Gastroesophageal sphincter (tissue), 4 donors: Measurements from ENCODE around the gene STH. TPM values are rescaled to one million over a fixed set of nuclear protein-coding genes. Genes with fewer than 3 reads are reported as not detected.

ENCODE experiments used
- ATAC-seq: fragments of 150-250 bp; one replicate; pipeline ENCODE4 v1.9.1; 2016; ENCODE audit warnings: mild to moderate bottlenecking, moderate library complexity
- H3K27ac ChIP-seq, 4 donors: fragments of 200-600 bp; sonication (generic) in 3 of 4; 1 replicate in 3 of 4; 2 replicates in 1 of 4; pipeline ENCODE4 v1.5.1; 2016 to 2019
- H3K27me3 ChIP-seq: fragments of 200-600 bp; sonication (generic); one replicate; pipeline ENCODE4 v1.5.1; 2019
- H3K36me3 ChIP-seq, 2 donors: fragments of 200-600 bp; sonication (generic); one replicate each; pipeline ENCODE4 v1.5.1; 2019; ENCODE audit warnings: control low read depth in 1 of 2
- H3K4me1 ChIP-seq, 3 donors: fragments of 200-600 bp; sonication (generic); 1 replicate in 2 of 3; 2 replicates in 1 of 3; pipeline ENCODE4 v1.5.1; 2016 to 2019; ENCODE audit warnings: control low read depth in 2 of 3
- H3K4me3 ChIP-seq, 2 donors: fragments of 200-600 bp; sonication (generic); one replicate each; pipeline ENCODE4 v1.5.1; 2019; ENCODE audit warnings: mild to moderate bottlenecking in 1 of 2, moderate library complexity in 1 of 2
- H3K9me3 ChIP-seq, 3 donors: fragments of 200-600 bp; sonication (generic); one replicate each; pipeline ENCODE4 v1.5.1; 2017 to 2019; ENCODE audit warnings: control low read depth in 2 of 3
- EP300 ChIP-seq: sonication (generic); formaldehyde crosslinking; IDR thresholded peaks from one replicate; pipeline ENCODE4 v1.6.1; 2017; ENCODE audit warnings: antibody characterized with exemption, mild to moderate bottlenecking
- POLR2A ChIP-seq, 2 donors: fragments of 450-650 bp; IDR thresholded peaks; one replicate each; pipeline ENCODE4 v1.6.1; 2017; ENCODE audit warnings: antibody characterized with exemption in 2 of 2, mild to moderate bottlenecking in 2 of 2, moderate library complexity in 1 of 2
- POLR2AphosphoS5 ChIP-seq: sonication (generic); formaldehyde crosslinking; IDR thresholded peaks from one replicate; pipeline ENCODE4 v1.6.1; 2017; ENCODE audit warnings: antibody characterized with exemption
- WGBS, 2 donors: methylation state at CpG; one replicate each; pipeline ENCODE4 v1.1.5; 2018; ENCODE audit warnings: low coverage in 1 of 2; 5-methylcytosine and 5-hydroxymethylcytosine counted together
- total RNA-seq, 4 donors: library from RNA; depleted of rRNA; stranded (reverse); fragments of >200 nt; gene quantifications; one replicate each; pipeline ENCODE4 v1.1.0, GENCODE V29; 2016
- TF ChIP-seq, protein P1 (sequence below), 4 experiments: fragments of 200-600 bp in 2 of 4; fragments of 450-650 bp in 2 of 4; sonication (generic) in 1 of 4; IDR thresholded peaks; one replicate each; pipeline ENCODE4 v1.5.1; 2017 to 2019; ENCODE audit warnings: antibody characterized with exemption in 4 of 4, mild to moderate bottlenecking in 2 of 4, moderate library complexity in 2 of 4

STH gene
- total RNA-seq, 4 donors from 2014 or later = not detected

DNA sequence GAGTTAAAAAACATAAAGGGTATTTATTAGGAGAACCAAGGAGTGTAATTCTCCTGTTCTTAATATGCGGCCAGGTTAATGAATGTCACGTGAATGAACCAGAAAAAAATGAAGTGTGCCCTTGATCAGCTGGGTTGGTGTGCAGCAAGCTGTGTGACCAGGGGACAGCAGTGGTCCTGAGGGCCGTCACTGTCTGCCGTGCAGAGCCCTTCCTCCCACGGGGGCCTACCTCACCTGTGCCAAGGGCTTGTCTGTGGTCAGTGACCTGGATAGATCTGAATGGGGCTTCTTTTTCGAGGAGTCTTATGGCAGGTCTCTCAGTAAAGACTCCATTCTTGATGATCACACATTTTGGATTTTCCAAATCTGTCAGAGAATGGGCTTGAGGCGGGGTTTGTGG is 17.7 kb upstream of the STH start:
- Histone ChIP-seq H3K4me3 (no peak overlapping the region), H3K27ac (no peak overlapping the region), H3K4me1 (no peaks in the 10 kb centered on the region), H3K9me3 (no peaks in the 10 kb centered on the region), H3K27me3 (no peaks in the 10 kb centered on the region), H3K36me3 (peaks cover 0 to 12% of the 10 kb centered on the region in 2 donors)
- ATAC-seq = no peak
- WGBS, 2 donors = 83 to 100% methylated on average over 2 to 4 of the region's 7 CpGs
- TF ChIP-seq EP300 (no peak), POLR2AphosphoS5 (no peak), POLR2A (IDR thresholded peaks at IDR 0.05) (no peak)
- TF ChIP-seq, protein P1, sequence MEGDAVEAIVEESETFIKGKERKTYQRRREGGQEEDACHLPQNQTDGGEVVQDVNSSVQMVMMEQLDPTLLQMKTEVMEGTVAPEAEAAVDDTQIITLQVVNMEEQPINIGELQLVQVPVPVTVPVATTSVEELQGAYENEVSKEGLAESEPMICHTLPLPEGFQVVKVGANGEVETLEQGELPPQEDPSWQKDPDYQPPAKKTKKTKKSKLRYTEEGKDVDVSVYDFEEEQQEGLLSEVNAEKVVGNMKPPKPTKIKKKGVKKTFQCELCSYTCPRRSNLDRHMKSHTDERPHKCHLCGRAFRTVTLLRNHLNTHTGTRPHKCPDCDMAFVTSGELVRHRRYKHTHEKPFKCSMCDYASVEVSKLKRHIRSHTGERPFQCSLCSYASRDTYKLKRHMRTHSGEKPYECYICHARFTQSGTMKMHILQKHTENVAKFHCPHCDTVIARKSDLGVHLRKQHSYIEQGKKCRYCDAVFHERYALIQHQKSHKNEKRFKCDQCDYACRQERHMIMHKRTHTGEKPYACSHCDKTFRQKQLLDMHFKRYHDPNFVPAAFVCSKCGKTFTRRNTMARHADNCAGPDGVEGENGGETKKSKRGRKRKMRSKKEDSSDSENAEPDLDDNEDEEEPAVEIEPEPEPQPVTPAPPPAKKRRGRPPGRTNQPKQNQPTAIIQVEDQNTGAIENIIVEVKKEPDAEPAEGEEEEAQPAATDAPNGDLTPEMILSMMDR (IDR thresholded peaks at IDR 0.05) = no peak

DNA sequence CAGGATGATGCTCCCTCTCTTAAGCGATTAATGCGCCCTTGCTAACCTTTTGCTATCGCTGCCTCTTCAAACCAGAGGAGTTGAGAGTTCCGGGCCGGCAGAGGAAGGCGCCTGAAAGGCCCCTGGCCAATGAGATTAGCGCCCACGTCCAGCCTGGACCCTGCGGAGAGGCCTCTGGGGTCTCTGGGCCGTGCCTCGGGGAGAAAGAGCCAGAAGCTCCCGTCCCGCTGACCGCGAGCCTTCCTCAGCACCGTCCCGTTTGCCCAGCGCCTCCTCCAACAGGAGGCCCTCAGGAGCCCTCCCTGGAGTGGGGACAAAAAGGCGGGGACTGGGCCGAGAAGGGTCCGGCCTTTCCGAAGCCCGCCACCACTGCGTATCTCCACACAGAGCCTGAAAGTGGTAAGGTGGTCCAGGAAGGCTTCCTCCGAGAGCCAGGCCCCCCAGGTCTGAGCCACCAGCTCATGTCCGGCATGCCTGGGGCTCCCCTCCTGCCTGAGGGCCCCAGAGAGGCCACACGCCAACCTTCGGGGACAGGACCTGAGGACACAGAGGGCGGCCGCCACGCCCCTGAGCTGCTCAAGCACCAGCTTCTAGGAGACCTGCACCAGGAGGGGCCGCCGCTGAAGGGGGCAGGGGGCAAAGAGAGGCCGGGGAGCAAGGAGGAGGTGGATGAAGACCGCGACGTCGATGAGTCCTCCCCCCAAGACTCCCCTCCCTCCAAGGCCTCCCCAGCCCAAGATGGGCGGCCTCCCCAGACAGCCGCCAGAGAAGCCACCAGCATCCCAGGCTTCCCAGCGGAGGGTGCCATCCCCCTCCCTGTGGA is 16.0 kb upstream of the STH start:
- Histone ChIP-seq H3K4me3 (no peak overlapping the region), H3K27me3 (no peaks in the 10 kb centered on the region), H3K27ac (no peak overlapping the region), H3K4me1 (no peaks in the 10 kb centered on the region), H3K36me3 (peaks cover 0 to 12% of the 10 kb centered on the region in 2 donors), H3K9me3 (no peaks in the 10 kb centered on the region)
- 53% methylated on average over 3 of the region's 41 CpGs; no CpG with 5 or more reads in 1 of the 2 donors for WGBS, 2 donors
- no peak for ATAC-seq
- TF ChIP-seq EP300 = no peak
- TF ChIP-seq POLR2AphosphoS5 = no peak
- TF ChIP-seq, protein P1 (IDR thresholded peaks at IDR 0.05) = no peak
- TF ChIP-seq POLR2A (IDR thresholded peaks at IDR 0.05) = no peak

DNA sequence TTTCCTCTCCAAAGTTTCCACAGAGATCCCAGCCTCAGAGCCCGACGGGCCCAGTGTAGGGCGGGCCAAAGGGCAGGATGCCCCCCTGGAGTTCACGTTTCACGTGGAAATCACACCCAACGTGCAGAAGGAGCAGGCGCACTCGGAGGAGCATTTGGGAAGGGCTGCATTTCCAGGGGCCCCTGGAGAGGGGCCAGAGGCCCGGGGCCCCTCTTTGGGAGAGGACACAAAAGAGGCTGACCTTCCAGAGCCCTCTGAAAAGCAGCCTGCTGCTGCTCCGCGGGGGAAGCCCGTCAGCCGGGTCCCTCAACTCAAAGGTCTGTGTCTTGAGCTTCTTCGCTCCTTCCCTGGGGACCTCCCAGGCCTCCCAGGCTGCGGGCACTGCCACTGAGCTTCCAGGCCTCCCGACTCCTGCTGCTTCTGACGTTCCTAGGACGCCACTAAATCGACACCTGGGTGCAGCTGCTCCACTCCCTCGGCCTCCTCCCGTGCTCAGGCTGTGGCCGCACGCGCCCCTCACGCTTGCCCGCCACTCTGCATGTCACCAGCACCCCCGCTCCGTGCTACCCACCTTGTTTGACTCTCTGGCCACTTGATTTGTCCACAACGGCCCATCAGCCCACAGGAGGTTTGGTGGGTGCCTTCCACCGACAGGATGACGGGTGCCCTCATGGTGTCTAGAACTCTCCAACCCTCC is 15.3 kb upstream of the STH start:
- no peaks in the 10 kb centered on the region for H3K9me3 ChIP-seq
- H3K27ac ChIP-seq = no peak overlapping the region
- H3K36me3 ChIP-seq = peaks cover 0 to 12% of the 10 kb centered on the region in 2 donors
- 80% methylated on average over 12 of the region's 31 CpGs; no CpG with 5 or more reads in 1 of the 2 donors for WGBS, 2 donors
- no peak for ATAC-seq
- H3K4me3 ChIP-seq = no peak overlapping the region
- H3K27me3 ChIP-seq = no peaks in the 10 kb centered on the region
- H3K4me1 ChIP-seq = no peaks in the 10 kb centered on the region
- TF ChIP-seq POLR2AphosphoS5 (no peak), POLR2A (IDR thresholded peaks at IDR 0.05) (no peak), EP300 (no peak)
- TF ChIP-seq, protein P1 (IDR thresholded peaks at IDR 0.05) = no peak

DNA sequence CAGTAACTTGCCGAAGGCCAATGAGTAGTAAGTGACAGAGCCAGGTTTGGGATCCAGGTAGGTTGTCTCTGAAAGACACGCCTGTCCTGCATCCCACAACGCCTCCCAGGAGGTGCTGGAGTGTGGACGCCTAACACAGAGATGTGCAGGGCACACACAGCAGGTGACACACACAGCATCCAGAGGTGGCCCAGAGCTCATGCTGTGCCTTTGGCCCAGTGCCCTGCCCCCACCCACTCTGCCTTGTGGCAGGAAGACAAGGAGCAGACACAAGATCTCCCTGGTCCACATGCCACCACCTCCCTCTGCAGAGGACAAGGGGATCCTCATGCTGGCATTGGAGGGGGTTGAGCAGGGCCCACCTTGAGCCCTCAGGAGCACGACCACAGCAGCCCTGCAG is 14.7 kb upstream of the STH start:
- H3K4me3 ChIP-seq = no peak overlapping the region
- 60% methylated on average over 1 of the region's 5 CpGs; no CpG with 5 or more reads in 1 of the 2 donors for WGBS, 2 donors
- TF ChIP-seq POLR2A (IDR thresholded peaks at IDR 0.05) (no peak), EP300 (no peak), POLR2AphosphoS5 (no peak)
- TF ChIP-seq, protein P1 (IDR thresholded peaks at IDR 0.05) = no peak
- no peak for ATAC-seq
- no peaks in the 10 kb centered on the region for H3K9me3 ChIP-seq
- peaks cover 0 to 12% of the 10 kb centered on the region in 2 donors for H3K36me3 ChIP-seq
- H3K4me1 ChIP-seq = no peaks in the 10 kb centered on the region
- H3K27ac ChIP-seq = no peak overlapping the region
- H3K27me3 ChIP-seq = no peaks in the 10 kb centered on the region
